ENCODE data around the gene PCDHGA6.
A peak's percentile ranks its signal among the peaks of the same experiment; 100 is the strongest.
"Not testable (repeated sequence)": the region's sequence is repeated elsewhere in the genome, so short reads cannot be mapped to it uniquely, and the experiment has no call there.

PCDHGA6 gene

DNA sequence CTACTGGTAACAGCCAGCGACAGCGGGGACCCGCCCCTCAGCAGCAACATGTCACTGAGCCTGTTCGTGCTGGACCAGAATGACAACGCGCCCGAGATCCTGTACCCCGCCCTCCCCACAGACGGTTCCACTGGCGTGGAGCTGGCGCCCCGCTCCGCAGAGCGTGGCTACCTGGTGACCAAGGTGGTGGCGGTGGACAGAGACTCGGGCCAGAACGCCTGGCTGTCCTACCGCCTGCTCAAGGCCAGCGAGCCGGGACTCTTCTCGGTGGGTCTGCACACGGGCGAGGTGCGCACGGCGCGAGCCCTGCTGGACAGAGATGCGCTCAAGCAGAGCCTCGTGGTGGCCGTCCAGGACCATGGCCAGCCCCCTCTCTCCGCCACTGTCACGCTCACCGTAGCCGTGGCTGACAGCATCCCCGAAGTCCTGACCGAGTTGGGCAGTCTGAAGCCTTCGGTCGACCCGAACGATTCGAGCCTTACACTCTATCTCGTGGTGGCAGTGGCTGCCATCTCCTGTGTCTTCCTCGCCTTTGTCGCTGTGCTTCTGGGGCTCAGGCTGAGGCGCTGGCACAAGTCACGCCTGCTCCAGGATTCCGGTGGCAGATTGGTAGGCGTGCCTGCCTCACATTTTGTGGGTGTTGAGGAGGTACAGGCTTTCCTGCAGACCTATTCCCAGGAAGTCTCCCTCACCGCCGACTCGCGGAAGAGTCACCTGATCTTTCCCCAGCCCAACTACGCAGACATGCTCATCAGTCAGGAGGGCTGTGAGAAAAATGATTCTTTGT lies 20.9 kb downstream of the PCDHGA6 start:
- DNase-seq, result not testable (repeated sequence)

DNA sequence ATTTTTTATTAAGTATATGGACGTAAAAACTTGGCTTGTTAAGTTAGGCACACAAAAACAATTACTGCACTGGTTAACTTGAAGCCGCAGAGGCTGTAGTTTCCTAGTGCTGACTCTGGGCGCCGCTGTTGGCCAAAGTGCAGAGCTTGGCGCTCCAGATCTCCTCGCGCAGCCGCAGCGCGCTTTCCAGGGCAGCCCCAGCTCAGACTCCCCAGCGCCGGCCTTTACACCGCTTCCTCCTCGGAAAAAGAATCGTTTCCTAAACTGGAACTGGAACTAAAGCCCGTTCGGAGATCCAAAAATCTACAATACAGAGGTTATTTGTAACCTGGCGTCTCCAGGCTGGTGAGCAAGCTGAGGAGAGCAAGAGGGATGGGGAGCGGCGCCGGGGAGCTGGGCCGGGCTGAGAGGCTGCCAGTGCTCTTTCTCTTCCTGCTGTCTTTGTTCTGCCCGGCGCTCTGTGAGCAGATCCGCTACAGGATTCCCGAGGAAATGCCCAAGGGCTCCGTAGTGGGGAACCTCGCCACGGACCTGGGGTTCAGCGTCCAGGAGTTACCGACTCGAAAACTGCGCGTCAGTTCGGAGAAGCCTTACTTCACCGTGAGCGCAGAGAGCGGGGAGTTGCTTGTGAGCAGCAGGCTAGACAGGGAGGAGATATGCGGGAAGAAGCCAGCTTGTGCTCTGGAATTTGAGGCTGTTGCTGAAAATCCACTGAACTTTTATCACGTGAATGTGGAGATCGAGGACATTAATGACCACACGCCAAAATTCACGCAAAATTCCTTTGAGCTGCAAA lies 24.3 kb downstream of the PCDHGA6 start, which contains the start of gene PCDHGB5:
PCDHGB5 (plus strand) TSS at position 192 of the 796 bp plus-strand sequence; CDS start at position 373, 181 bp downstream.
- not testable (repeated sequence) for DNase-seq

- no peak for DNase-seq
These were observed 24.9 kb downstream of the PCDHGA6 start for GRCh38 chr5:141398608-141399007.

- no peak for DNase-seq
These were observed 26.0 kb downstream of the PCDHGA6 start for GRCh38 chr5:141399555-141400258.

- no peak for DNase-seq
These were observed 29.0 kb downstream of the PCDHGA6 start, which contains the start of gene PCDHGA9 for GRCh38 chr5:141402553-141403243. Gene PCDHGA9, plus strand, starts transcription at chr5:141402778. Its CDS starts 175 bp downstream, at chr5:141402953.

- DNase-seq, result no peak
These were observed 29.7 kb downstream of the PCDHGA6 start for GRCh38 chr5:141403387-141403786.

GRCh38 chr5:141407790-141408505 lies 34.3 kb downstream of the PCDHGA6 start, which contains the start of gene PCDHGB6:
Gene PCDHGB6, plus strand, starts transcription at chr5:141408021. Its CDS starts 182 bp downstream, at chr5:141408203.
- DNase-seq, result not testable (repeated sequence)

- DNase-seq, result no peak
These were observed 36.1 kb downstream of the PCDHGA6 start for GRCh38 chr5:141409598-141410306.

- no peak for DNase-seq
These were observed 37.9 kb downstream of the PCDHGA6 start for GRCh38 chr5:141411575-141411974.

GRCh38 chr5:141412854-141413539 lies 39.3 kb downstream of the PCDHGA6 start, which contains the start of gene PCDHGA10:
Gene PCDHGA10, plus strand, starts transcription at chr5:141412987. Its CDS starts 189 bp downstream, at chr5:141413176.
- DNase-seq, result peak; percentile 38

- DNase-seq, result no peak
These were observed 39.9 kb downstream of the PCDHGA6 start for GRCh38 chr5:141413540-141414069.

GRCh38 chr5:141414548-141415274 lies 41.0 kb downstream of the PCDHGA6 start:
- DNase-seq, result not testable (repeated sequence)

GRCh38 chr5:141415275-141415618 lies 41.6 kb downstream of the PCDHGA6 start:
- DNase-seq, result not testable (repeated sequence)

DNA sequence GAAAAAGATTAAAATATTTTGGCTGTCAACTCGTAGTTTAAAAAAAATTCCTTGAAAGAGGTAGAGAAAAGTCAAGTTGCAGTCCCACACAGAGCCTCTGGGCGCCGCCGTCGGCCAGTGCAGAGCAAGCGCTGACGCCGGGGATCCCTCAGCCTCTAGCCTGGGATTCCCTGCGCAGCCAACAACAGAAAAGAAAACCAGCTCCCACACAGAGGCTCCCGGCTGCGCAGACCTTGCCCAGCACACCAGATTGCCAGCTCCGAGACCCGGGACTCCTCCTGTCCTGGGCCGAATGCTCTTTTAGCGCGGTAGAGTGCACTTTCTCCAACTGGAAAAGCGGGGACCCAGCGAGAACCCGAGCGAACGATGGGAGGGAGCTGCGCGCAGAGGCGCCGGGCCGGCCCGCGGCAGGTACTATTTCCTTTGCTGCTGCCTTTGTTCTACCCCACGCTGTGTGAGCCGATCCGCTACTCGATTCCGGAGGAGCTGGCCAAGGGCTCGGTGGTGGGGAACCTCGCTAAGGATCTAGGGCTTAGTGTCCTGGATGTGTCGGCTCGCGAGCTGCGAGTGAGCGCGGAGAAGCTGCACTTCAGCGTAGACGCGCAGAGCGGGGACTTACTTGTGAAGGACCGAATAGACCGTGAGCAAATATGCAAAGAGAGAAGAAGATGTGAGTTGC lies 43.9 kb downstream of the PCDHGA6 start, which contains the start of gene PCDHGB7:
PCDHGB7 (plus strand) TSS at position 184 of the 679 bp plus-strand sequence; CDS start at position 367, 183 bp downstream.
- DNase-seq, result peak; percentile 13

GRCh38 chr5:141419074-141419880 lies 45.6 kb downstream of the PCDHGA6 start:
- DNase-seq, result no peak

- DNase-seq, result no peak
These were observed 47.3 kb downstream of the PCDHGA6 start, which contains the start of gene PCDHGA11 for GRCh38 chr5:141420855-141421488. Gene PCDHGA11, plus strand, starts transcription at chr5:141421051. Its CDS starts 177 bp downstream, at chr5:141421228.

DNA sequence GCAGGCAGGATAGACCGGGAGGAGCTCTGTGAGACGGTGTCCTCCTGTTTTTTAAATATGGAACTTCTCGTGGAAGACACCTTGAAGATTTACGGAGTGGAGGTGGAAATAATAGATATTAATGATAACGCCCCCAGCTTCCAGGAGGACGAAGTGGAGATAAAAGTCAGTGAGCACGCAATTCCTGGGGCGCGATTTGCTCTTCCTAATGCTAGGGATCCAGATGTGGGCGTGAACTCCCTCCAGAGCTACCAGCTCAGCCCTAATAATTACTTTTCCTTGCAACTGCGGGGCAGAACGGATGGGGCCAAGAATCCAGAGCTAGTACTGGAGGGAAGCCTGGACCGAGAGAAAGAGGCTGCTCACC lies 47.8 kb downstream of the PCDHGA6 start:
- no peak for DNase-seq

All from effector CD4-positive, alpha-beta T cell (primary cell).